ENCODE measurements around the gene KRT3.
"Not testable (repeated sequence)": the region's sequence is repeated elsewhere in the genome, so short reads cannot be mapped to it uniquely, and the experiment has no call there.

Gene KRT3

GRCh38 chr12:52760623-52761022 is 35.3 kb downstream of the KRT3 start:
- DNase-seq (ENCODE audit: low spot score): no peak

DNA sequence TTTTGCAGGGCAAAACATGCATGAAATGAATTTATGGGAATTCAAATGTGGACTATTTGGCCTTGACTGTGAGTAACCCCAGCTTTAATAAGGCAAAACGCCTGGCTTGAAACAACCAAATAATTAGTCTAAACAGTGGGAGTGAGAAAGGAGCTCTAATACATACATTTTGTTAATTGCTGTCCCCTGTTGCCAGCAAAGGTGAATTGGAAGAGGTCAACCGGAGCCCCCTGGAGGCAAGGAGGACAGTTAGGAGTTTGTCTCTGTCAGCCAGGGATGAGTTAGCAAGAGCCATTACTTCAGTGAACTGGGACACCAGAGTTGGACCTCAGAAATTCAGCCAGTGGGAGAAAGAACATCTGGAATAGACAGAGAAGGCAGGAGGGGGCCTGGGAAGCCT is 36.2 kb downstream of the KRT3 start:
- DNase-seq (ENCODE audit: low spot score): no peak

GRCh38 chr12:52759218-52759617 is 36.7 kb downstream of the KRT3 start:
- no peak for DNase-seq (ENCODE audit: low spot score)

DNA sequence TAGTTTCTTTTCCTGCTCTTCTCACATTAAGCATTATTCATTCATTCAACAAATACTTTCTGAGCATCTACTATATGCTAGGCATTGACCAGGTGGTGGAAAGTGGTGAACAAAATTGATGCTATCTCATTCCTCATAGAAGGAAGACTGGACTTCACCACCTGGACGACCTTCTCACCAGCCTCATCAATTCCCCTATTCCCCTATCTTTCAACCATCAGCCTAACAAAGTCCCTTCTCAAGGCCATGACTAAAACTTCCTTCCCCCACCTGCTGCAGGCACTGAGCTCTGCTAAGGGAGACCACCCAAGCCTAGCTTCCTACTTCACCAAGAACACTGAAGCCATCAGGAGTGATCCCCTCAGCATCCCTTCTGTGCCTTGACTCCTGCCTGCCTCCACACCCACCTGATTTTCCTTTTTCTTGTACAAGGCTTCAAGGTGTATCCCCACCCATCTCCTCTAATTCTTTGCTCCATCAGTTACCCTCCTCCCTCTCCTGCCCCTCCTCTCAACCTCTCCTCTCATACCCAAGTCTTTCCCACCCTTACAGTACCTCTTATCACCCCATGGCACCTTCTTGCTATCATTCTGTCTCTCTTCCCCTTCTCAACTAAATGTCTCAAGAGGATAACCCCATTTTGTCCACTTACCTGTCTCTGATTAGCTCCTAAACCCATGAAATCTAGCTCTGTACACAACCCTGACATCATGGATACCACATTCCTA is 38.3 kb downstream of the KRT3 start:
- DNase-seq (ENCODE audit: low spot score): no peak

DNA sequence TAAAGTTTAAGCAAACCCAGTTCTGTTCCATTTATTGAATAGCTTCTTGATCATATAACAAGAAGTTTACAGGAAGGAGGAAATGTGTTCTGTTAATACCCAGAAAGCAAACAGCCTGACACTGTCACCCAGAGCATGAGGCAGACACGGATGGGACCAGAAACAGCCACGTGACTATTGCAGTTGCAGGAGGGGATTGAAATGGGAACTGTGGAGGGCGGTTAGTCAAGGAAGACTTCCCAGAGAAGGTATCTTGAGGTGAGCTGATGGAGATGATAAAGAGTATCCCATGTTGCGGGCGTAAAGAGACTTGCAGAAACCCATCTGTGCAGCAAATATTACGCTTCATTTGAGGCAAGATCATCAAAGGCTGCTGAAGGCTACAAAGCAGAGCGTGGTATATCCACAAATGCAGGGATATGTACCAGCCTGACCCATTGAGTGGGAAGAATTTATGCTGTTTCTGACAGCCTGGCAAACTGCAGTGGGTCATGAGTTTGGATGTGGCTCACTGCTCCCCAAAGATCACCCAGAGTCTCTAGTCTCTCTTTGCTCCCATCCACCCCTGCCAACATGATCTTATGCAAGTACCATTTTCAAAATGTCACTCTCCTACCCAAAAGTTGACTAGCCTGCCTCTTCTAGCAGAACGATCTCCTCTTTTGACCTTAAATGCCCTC is 39.5 kb downstream of the KRT3 start:
- DNase-seq (ENCODE audit: low spot score): no peak

GRCh38 chr12:52755533-52755932 is 40.4 kb downstream of the KRT3 start:
- DNase-seq (ENCODE audit: low spot score): no peak

DNA sequence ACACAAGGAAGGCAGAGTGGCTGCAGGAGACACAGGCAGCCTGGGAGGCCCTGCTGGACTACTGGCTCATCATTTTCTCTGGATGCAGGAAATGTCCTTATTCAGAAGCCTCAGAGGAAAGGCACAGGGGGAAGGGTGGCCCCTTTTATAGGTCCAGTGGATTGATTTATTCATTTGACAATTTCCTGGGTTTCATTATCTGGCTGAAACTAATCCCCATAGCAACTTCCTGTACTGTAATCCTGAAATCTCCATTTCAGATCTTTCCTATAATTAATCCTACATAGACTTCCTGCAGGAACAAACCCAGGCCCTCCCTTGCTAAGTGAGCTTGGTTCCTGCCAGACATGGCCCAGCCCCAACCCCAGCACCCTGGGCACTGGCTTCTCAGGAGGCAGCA is 41.8 kb downstream of the KRT3 start:
- no peak for DNase-seq (ENCODE audit: low spot score)

- DNase-seq (ENCODE audit: low spot score): no peak
Measured at GRCh38 chr12:52753283-52753682, 42.6 kb downstream of the KRT3 start.

DNA sequence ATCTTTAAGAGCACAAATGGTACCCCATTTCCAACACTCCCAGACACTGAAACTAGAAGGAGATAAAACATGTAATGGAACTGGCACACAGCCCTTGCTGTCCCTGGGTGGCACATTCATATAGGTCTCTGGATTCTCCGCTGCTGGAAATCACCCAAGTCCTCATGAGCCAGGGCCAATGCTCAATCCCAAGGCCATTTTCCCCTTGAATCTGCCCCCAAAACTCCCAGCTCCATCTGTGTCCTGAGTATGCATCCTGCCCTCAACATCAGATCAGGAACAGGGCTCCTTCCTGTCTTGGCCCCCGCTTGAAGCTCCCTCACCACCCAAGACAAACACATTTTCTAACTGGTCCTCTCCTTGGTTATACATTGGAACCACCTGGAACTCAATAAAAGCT is 43.4 kb downstream of the KRT3 start:
- no peak for DNase-seq (ENCODE audit: low spot score)

DNA sequence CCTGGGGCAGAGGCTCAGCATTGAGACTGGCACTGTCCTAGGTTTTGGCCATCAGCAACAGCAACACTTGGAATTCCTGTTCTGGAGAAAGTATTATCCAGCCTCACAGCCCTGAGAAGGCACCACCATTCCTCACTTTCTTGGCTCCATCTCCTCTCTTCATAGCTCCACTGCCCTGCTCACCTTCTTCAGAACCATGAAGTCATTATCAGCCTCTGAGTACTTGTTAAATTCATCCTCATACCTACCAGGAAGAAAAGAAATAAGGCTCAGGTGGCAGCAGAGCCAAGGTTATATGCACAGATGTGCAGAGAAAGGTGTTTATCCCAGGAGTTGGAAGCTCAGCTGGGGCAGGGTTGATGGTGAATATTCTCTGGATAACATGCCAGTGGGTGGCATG is 44.1 kb downstream of the KRT3 start:
- no peak for DNase-seq (ENCODE audit: low spot score)

- DNase-seq (ENCODE audit: low spot score): not testable (repeated sequence)
Measured at GRCh38 chr12:52750532-52750931, 45.4 kb downstream of the KRT3 start.

- no peak for DNase-seq (ENCODE audit: low spot score)
Measured at GRCh38 chr12:52749827-52750226, 46.1 kb downstream of the KRT3 start.

GRCh38 chr12:52748578-52748977 is 47.3 kb downstream of the KRT3 start:
- no peak for DNase-seq (ENCODE audit: low spot score)

DNA sequence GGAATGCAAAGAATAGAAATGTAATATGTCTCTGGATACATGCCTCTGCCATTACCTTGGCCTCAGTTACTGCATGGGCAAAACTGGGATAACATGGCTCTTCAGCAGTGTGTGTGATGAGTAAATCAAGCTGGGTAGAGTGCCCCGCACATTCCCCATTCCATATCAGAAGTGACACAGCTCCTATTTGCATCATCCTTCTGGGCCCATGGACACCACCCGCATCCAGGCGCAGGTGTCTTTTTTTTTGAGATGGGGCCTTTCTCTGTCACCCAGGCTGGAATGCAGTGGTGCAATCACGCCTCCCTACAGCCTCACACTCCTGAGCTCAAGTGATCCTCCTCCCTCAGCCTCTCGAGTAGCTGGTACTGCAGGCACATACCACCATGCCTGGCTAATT is 50.4 kb downstream of the KRT3 start:
- no peak for DNase-seq (ENCODE audit: low spot score)

DNA sequence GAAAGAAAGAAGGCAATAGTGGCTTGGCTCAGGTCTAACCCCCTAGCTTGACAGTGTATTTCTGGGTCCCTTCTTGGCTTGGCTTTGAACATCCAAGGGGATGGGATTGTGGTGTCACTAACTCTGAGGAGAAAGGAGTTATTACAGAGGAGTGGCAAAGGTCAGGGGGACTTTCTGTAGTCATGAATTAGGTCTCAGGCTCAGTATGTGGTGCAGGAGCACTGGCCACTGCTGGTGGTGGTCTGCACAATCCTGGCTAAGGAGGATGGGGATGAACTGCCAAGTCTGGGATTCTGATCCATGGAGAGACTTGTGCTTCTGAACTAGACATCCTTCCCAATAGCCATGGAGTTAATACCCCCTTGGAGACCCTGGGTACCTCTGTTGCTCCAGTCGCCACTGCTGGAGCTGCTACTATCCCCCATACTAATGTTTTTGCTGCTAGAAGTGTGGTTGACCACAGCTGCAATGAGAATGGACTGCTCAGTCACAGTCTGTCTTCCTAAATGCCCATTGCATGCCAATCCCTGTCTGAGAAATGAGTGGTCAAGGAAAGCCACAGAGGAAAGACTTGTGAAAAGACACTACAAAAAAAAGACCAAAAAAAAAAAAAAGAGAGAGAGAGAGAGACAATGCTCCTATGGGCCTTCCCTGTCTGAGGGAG is 51.3 kb downstream of the KRT3 start:
- no peak for DNase-seq (ENCODE audit: low spot score)

DNA sequence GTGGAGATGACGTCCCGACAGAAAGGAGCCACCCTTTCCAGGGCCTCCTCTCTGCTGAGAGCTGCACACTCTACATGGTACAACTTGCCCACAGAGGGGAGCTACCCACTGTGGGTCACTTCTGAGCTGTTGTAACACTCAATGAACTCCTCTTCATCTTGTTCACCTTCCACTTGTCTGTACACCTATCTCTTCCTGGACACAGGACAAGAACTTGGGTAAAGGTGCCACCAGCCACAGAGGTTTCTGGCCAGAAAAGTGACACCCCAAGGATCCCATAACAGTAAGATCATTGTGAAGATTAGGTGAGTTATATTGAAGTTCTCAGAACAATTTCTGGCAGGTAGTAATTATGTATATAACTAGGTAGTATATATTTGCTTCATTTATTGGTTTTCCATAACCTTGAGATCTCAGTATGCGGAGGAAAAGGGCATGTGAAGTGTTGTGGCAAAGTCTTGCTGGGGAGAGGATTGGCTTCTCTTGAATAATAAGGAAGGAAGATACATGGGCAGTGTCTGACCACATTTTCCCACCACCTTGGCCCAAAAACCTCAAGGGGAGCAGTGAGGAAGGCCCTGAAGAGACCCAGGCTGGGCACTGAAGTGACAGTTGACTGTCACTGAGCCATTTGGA is 53.0 kb downstream of the KRT3 start:
- no peak for DNase-seq (ENCODE audit: low spot score)

DNA sequence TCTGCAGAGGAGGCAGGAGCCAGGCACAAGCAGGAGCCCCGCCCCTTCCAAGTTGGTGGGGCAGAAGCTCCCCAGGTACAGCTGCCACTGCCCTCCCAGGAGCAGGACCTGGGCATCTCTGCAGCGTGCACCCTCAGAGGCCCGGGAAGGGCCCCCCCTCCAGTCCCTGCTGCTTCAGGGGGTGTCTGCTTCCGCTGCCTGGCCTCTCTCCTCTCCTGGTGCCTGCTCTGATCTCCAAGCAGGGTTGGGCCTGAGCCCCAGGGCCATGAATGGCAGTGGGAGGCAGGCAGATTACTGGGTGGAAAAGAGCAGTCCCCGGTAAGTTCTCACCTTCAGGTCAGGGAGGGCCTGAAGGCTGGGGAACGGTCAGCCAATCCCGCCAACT is 53.7 kb downstream of the KRT3 start:
- no peak for DNase-seq (ENCODE audit: low spot score)

- no peak for DNase-seq (ENCODE audit: low spot score)
Measured at GRCh38 chr12:52741375-52742195, 54.3 kb downstream of the KRT3 start.

DNA sequence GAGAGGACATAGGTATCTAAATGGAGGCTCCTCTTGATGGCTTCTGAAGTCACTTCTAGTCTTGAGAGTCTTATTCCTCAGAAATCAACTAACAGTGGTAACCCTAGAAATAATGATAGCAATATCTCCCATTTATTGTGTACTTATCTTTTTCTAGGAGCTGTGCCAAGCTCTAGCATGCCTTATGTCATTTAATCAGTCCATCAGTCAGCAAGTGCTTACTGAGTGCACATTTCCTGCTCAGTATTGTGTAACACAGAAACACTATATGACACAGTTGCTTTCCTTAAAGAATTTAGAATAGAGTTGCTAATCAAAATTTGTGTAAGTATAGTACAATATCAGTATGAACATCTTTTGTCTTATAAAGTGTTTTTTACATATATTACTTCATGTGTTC is 55.3 kb downstream of the KRT3 start:
- no peak for DNase-seq (ENCODE audit: low spot score)

DNA sequence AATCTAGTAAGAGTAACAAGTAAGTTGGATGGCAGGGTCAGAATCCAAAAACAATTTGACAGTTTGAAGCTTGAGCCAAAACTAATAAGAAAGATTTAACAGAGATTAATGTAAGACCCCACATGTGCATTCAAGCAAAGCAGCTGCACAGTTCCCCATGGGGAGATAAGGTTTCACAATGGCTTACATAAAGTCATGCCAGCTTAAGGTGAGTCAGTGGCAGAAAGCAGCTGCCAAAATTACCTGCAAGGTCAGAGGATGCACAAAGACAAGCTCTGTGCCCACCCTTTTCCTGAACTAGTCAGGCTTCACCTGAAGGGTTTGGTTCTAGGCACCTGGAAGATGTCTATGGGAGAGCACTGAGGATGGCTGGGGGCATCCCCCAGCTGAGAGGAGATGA is 56.0 kb downstream of the KRT3 start:
- DNase-seq (ENCODE audit: low spot score): no peak
